SK-N-SH (cell line): ENCODE data around the gene OSBPL2. TPM values are rescaled to one million over a fixed set of nuclear protein-coding genes. Genes with fewer than 3 reads are reported as not detected.

Source experiments
- CTCF ChIA-PET: fragments of 300-600, 350-600 bp; formaldehyde crosslinking; extraction: SDS; loops from one replicate; lab custom pipeline; 2021; lab: Yijun Ruan, JAX
- POLR2A ChIA-PET: fragments of 350-600 bp; sonication (Branson Sonifier 250); formaldehyde crosslinking; extraction: SDS; loops from one replicate; lab custom pipeline; 2020; ENCODE audit warnings: antibody characterized with exemption, inconsistent platforms; lab: Yijun Ruan, JAX
- DNase-seq: peaks from one replicate; pipeline ENCODE4 v3.0.0; 2012
- H2AFZ ChIP-seq: fragments of 200-600 bp; sonication (generic); 2 replicates; pipeline ENCODE4 v1.8.1; 2016; ENCODE audit warnings: antibody characterized with exemption, mild to moderate bottlenecking, low read depth
- H3F3A ChIP-seq: fragments of 200-600 bp; sonication (generic); replicated peaks from 2 replicates; pipeline ENCODE3; 2016; ENCODE audit warnings: antibody characterized with exemption, mild to moderate bottlenecking; ENCODE audit not compliant: insufficient read depth
- H3K27ac ChIP-seq, 2 experiments: fragments of 200-500 bp in 1 of 2; fragments of 200-600 bp in 1 of 2; sonication (Bioruptor generic) in 1 of 2; sonication (generic), shearing (Covaris generic) in 1 of 2; 2 replicates each; pipeline versions ENCODE4 v1.5.1 to v1.6.1; 2014 to 2016; ENCODE audit warnings: low read depth in 2 of 2, inconsistent platforms in 1 of 2, low read length in 1 of 2, mild to moderate bottlenecking in 1 of 2, mixed read lengths in 1 of 2
- H3K27me3 ChIP-seq: fragments of 200-600 bp; sonication (generic), shearing (Covaris generic); 2 replicates; pipeline ENCODE4 v1.6.1; 2016; ENCODE audit warnings: mixed run types; ENCODE audit not compliant: insufficient read depth
- H3K36me3 ChIP-seq, 2 experiments: fragments of 200-500 bp in 1 of 2; fragments of 200-600 bp in 1 of 2; sonication (Bioruptor generic) in 1 of 2; sonication (generic) in 1 of 2; replicated peaks in 1 of 2; 2 replicates each; pipeline versions ENCODE3 to v1.5.1; 2014 to 2016; ENCODE audit warnings: low read length in 1 of 2, mild to moderate bottlenecking in 1 of 2; ENCODE audit not compliant: insufficient read depth in 2 of 2, control insufficient read depth in 1 of 2
- H3K4me1 ChIP-seq, 2 experiments: fragments of 200-500 bp in 1 of 2; fragments of 200-600 bp in 1 of 2; sonication (Bioruptor generic) in 1 of 2; sonication (generic), shearing (Covaris generic) in 1 of 2; 2 replicates each; pipeline versions ENCODE4 v1.5.1 to v1.6.1; 2014 to 2016; ENCODE audit warnings: low read depth in 1 of 2, low read length in 1 of 2, mixed run types in 1 of 2; ENCODE audit not compliant: insufficient read depth in 2 of 2, control insufficient read depth in 1 of 2
- H3K4me2 ChIP-seq: fragments of 200-600 bp; sonication (generic), shearing (Covaris generic); 2 replicates; pipeline ENCODE4 v1.6.1; 2017; ENCODE audit warnings: mixed run types
- H3K4me3 ChIP-seq, 2 experiments: fragments of 200-500 bp in 1 of 2; fragments of 200-600 bp in 1 of 2; sonication (Bioruptor generic) in 1 of 2; sonication (generic), shearing (Covaris generic) in 1 of 2; 2 replicates each; pipeline versions ENCODE4 v1.5.1 to v1.8.1; 2014 to 2016; ENCODE audit warnings: low read depth in 2 of 2, inconsistent platforms in 1 of 2, low read length in 1 of 2, mild to moderate bottlenecking in 1 of 2, mixed read lengths in 1 of 2, moderate library complexity in 1 of 2
- H3K79me2 ChIP-seq: fragments of 200-600 bp; sonication (generic); 2 replicates; pipeline ENCODE4 v1.8.1; 2017; ENCODE audit warnings: mild to moderate bottlenecking; ENCODE audit not compliant: insufficient read depth
- H3K9ac ChIP-seq: fragments of 200-600 bp; sonication (generic); 2 replicates; pipeline ENCODE4 v1.6.1; 2017; ENCODE audit warnings: mixed run types
- H3K9me2 ChIP-seq: fragments of 200-600 bp; sonication (generic); 2 replicates; pipeline ENCODE4 v1.6.1; 2017; ENCODE audit warnings: mixed run types
- H3K9me3 ChIP-seq: fragments of 200-600 bp; sonication (generic); 2 replicates; pipeline ENCODE4 v1.6.1; 2017; ENCODE audit warnings: mixed run types, mild to moderate bottlenecking, moderate library complexity
- H4K20me1 ChIP-seq: fragments of 200-600 bp; sonication (generic); 2 replicates; pipeline ENCODE4 v1.6.1; 2017; ENCODE audit warnings: mild to moderate bottlenecking, mixed run types; ENCODE audit not compliant: insufficient read depth
- CHD2 ChIP-seq: fragments of 150-350 bp; IDR thresholded peaks from 2 replicates; pipeline ENCODE4 v1.6.1; 2018; ENCODE audit warnings: low read length; ENCODE audit not compliant: partially characterized antibody
- EZH2phosphoT487 ChIP-seq: fragments of 200-600 bp; sonication (generic); IDR thresholded peaks from 2 replicates; pipeline ENCODE4 v1.6.1; 2017; ENCODE audit warnings: low read depth, mixed run types, mild to moderate bottlenecking, antibody characterized with exemption, moderate library complexity, borderline replicate concordance
- JUND ChIP-seq: IDR thresholded peaks from 2 replicates; pipeline ENCODE4 v1.4.0; 2012
- MAX ChIP-seq: IDR thresholded peaks from 2 replicates; pipeline ENCODE4 v1.4.0; 2012; ENCODE audit warnings: low read depth
- MEF2A ChIP-seq: IDR thresholded peaks from 2 replicates; pipeline ENCODE4 v1.4.0; 2012; ENCODE audit warnings: low read depth, borderline replicate concordance
- MXI1 ChIP-seq: IDR thresholded peaks from 2 replicates; pipeline ENCODE4 v1.6.1; 2012; ENCODE audit warnings: mild to moderate bottlenecking, low read depth, low read length, improper control_type of control experiment
- NRF1 ChIP-seq: IDR thresholded peaks from 2 replicates; pipeline ENCODE4 v1.6.1; 2012; ENCODE audit warnings: low read depth, mild to moderate bottlenecking, low read length
- POLR2AphosphoS5 ChIP-seq: IDR thresholded peaks from 2 replicates; pipeline ENCODE4 v1.6.1; 2012; ENCODE audit warnings: low read depth, low read length
- RCOR1 ChIP-seq: fragments of 150-350 bp; IDR thresholded peaks from 2 replicates; pipeline ENCODE4 v1.6.1; 2017; ENCODE audit warnings: antibody characterized with exemption, low read length
- REST ChIP-seq: IDR thresholded peaks from 2 replicates; pipeline ENCODE4 v1.6.1; 2012; ENCODE audit warnings: mild to moderate bottlenecking, low read depth, low read length, moderate library complexity
- RXRA ChIP-seq: IDR thresholded peaks from 2 replicates; pipeline ENCODE4 v1.4.0; 2012; ENCODE audit warnings: low read depth, mild to moderate bottlenecking, borderline replicate concordance
- SMC3 ChIP-seq: IDR thresholded peaks from 2 replicates; pipeline ENCODE4 v1.6.1; 2012; ENCODE audit warnings: low read depth, low read length, improper control_type of control experiment
- TCF12 ChIP-seq: IDR thresholded peaks from 2 replicates; pipeline ENCODE4 v1.4.0; 2012
- USF2 ChIP-seq: fragments of 150-350 bp; IDR thresholded peaks from 2 replicates; pipeline ENCODE4 v1.6.1; 2017; ENCODE audit warnings: antibody characterized with exemption, low read length, low read depth, borderline replicate concordance
- WGBS: methylation state at CpG from one replicate; pipeline ENCODE4 v1.1.6; 2017; ENCODE audit warnings: low lambda C conversion rate; 5-methylcytosine and 5-hydroxymethylcytosine counted together
- polyA plus RNA-seq, 3 experiments: library from polyadenylated mRNA; depleted of rRNA; stranded (reverse); fragments of >200 nt; gene quantifications; 2 replicates each; pipeline ENCODE4 v1.2.3, GENCODE V29; 2012
- TF ChIP-seq, protein P1 (sequence below): fragments of 150-350 bp; IDR thresholded peaks from 2 replicates; pipeline ENCODE4 v1.6.1; 2016; ENCODE audit warnings: mild to moderate bottlenecking, low read depth, low read length
- TF ChIP-seq, protein P2 (sequence below): IDR thresholded peaks from 2 replicates; pipeline ENCODE4 v1.4.0; 2012; ENCODE audit warnings: low read depth, borderline replicate concordance
- TF ChIP-seq, protein P3 (sequence below): IDR thresholded peaks from 2 replicates; pipeline ENCODE4 v1.4.0; 2012; ENCODE audit warnings: low read depth, borderline replicate concordance

The OSBPL2 gene
- polyA plus RNA-seq, 1 of the 3 experiments (the other 2 are of a cell fraction), result 17.7 TPM

DNA sequence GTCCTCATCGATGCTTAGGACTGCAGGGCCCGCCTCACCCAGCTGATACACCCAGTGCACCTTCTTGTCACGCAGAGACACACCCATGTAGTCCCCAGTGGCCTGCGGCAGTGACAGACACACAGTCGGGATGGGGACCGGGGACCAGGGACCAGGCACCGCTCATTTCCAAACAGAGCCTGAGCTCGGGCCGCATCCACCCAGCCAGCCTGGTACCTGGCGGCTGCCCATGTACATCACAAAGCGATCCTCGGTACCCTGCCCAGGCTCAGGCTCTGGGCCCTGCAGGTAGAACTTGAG, 76.0 kb downstream of the OSBPL2 start:
- Histone ChIP-seq H3K27me3 (no peaks in the 10 kb centered on the region), H4K20me1 (no peaks in the 10 kb centered on the region), H3K4me2 (no peak overlapping the region), H3F3A (no peaks in the 10 kb centered on the region), H3K27ac (no peak overlapping the region), H3K9ac (no peak overlapping the region), H3K4me3 (no peak overlapping the region), H3K9me2 (no peaks in the 10 kb centered on the region), H3K4me1 (no peaks in the 10 kb centered on the region), H3K79me2 (no peaks in the 10 kb centered on the region), H3K9me3 (no peaks in the 10 kb centered on the region), H2AFZ (no peak overlapping the region), H3K36me3 (peaks cover 0 to 81% of the 10 kb centered on the region in 2 experiments)
- DNase-seq, result no peak
- ChIA-PET CTCF (interaction anchor here (2.9 kb wide), 1 partner anchor 11 kb away, joined by 13 read pairs; the partner anchor contains the start of gene ADRM1), POLR2A (no interaction called here)
- 100% methylated on average over 1 of the region's 12 CpGs for WGBS
- TF ChIP-seq MEF2A (no peak), TCF12 (no peak), CHD2 (no peak), RXRA (no peak), EZH2phosphoT487 (no peak), MAX (no peak), NRF1 (no peak), USF2 (no peak), POLR2AphosphoS5 (no peak), MXI1 (no peak), JUND (no peak), RCOR1 (no peak), SMC3 (no peak), REST (no peak)
- TF ChIP-seq, protein P1, sequence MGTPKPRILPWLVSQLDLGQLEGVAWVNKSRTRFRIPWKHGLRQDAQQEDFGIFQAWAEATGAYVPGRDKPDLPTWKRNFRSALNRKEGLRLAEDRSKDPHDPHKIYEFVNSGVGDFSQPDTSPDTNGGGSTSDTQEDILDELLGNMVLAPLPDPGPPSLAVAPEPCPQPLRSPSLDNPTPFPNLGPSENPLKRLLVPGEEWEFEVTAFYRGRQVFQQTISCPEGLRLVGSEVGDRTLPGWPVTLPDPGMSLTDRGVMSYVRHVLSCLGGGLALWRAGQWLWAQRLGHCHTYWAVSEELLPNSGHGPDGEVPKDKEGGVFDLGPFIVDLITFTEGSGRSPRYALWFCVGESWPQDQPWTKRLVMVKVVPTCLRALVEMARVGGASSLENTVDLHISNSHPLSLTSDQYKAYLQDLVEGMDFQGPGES, result no peak
- TF ChIP-seq, protein P2, sequence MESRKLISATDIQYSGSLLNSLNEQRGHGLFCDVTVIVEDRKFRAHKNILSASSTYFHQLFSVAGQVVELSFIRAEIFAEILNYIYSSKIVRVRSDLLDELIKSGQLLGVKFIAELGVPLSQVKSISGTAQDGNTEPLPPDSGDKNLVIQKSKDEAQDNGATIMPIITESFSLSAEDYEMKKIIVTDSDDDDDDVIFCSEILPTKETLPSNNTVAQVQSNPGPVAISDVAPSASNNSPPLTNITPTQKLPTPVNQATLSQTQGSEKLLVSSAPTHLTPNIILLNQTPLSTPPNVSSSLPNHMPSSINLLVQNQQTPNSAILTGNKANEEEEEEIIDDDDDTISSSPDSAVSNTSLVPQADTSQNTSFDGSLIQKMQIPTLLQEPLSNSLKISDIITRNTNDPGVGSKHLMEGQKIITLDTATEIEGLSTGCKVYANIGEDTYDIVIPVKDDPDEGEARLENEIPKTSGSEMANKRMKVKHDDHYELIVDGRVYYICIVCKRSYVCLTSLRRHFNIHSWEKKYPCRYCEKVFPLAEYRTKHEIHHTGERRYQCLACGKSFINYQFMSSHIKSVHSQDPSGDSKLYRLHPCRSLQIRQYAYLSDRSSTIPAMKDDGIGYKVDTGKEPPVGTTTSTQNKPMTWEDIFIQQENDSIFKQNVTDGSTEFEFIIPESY, result no peak
- TF ChIP-seq, protein P3, sequence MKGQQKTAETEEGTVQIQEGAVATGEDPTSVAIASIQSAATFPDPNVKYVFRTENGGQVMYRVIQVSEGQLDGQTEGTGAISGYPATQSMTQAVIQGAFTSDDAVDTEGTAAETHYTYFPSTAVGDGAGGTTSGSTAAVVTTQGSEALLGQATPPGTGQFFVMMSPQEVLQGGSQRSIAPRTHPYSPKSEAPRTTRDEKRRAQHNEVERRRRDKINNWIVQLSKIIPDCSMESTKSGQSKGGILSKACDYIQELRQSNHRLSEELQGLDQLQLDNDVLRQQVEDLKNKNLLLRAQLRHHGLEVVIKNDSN, result no peak
